Stimulated activated naive CD4-positive, alpha-beta T cell (primary cell): ENCODE measurements around the gene CYP27B1.

ENCODE experiments used
- DNase-seq, 6 experiments: peaks; one replicate each; lab custom pipeline; 2025; lab: John Stamatoyannopoulos, UW

Gene CYP27B1

GRCh38 chr12:57765698-57766463, 997 bp downstream of the CYP27B1 start:
- DNase-seq: no peak

- DNase-seq: peak in 5 of 6 experiments; percentile 23 to 64 (median 41)
Measured at GRCh38 chr12:57765003-57765697, 1.7 kb downstream of the CYP27B1 start.

DNA sequence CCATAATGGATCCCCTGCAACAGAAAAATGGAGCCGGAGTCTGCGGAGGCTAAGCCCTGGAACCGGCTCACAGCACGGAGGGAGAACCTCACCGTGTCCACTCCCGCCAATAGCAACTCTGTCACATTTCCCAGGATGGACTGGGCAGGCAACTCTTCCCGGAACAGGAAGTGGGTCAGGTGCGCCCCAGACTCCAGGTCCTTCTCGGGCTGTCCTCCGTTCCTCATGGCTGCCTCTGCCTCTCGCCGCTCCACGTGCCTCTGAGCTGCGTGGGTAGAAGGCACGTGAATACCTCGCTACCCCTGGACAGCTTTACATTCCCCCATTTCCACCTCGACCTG, 2.2 kb downstream of the CYP27B1 start:
- no peak for DNase-seq

GRCh38 chr12:57763881-57764661, 2.8 kb downstream of the CYP27B1 start:
- no peak for DNase-seq

- DNase-seq: no peak
Measured at GRCh38 chr12:57762463-57762862, 4.4 kb downstream of the CYP27B1 start.

DNA sequence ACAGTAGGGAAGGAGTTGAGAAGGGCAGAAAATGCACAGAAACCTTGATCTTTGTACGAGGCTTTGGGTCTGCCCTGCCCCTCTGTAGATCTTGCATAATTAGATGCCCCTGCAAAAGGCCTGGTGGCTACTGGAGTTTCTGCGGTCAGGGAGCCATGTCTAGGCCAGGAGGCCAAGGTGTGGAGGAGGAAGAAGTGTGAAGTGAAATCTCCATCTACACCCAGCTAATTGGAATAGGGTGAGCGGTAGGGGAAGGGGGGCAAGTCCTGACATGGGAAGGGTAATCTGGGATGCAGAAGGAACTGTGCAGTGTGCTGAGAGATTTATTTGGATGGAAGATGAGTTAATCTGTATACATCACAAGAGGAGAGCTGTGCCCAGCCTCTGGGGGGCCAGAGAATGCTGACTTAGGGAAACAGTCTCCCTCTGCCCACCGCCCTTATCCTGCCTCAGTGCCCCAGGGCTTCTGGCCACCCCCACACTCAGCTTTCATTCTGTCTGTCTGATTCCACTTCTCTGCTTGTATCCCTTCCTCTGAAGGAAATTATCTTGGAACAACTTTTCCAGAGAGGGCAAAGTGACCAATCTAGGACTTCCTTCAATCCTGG, 5.4 kb downstream of the CYP27B1 start:
- DNase-seq: no peak

- DNase-seq: no peak
Measured at GRCh38 chr12:57760347-57760982, 6.4 kb downstream of the CYP27B1 start.

GRCh38 chr12:57759360-57759980, 7.4 kb downstream of the CYP27B1 start:
- peak in 3 of 6 experiments; percentile 38 to 52 (median 44) for DNase-seq

- DNase-seq: no peak
Measured at GRCh38 chr12:57758552-57759359, 8.1 kb downstream of the CYP27B1 start.

GRCh38 chr12:57757771-57758170, 9.1 kb downstream of the CYP27B1 start:
- DNase-seq: no peak

- peak; percentile 43 to 77 (median 53) for DNase-seq
Measured at GRCh38 chr12:57756406-57757341, 10.2 kb downstream of the CYP27B1 start.

DNA sequence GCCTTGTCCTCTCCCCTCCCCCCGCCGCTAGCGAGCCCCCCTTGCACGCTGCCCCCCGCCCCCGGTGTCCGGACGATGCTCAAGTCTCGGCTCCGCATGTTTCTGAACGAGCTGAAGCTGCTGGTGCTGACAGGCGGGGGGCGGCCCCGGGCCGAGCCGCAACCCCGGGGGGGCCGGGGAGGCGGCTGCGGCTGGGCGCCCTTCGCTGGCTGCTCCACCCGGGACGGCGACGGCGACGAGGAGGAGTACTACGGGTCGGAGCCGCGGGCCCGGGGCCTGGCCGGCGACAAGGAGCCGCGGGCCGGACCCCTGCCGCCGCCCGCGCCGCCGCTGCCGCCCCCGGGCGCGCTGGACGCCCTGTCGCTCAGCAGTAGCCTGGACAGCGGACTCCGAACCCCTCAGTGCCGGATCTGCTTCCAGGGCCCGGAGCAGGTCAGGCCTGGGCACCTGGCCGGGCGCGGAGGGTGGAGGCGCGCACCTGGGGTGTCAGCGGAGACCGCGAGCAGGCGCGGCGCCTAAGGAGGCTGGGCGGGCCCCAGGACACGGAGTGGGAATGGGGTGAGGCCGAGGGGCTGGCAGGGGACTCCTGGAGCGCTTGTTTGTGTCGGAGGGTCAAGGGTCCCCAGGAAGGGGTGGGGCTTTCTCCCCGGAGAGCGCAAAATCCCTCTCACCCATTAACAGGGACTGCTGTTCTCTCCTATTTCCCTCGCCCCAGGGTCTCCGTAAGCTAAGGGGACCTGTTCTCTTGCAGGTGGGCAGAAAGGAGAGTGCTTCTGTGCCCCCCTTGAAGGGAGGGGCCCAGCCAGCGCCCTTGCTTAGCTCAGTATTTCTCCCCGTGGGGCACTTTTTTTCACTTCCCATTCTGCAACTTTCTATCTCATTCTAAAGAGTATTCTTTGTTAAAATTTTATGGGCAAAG, 11.2 kb downstream of the CYP27B1 start:
- DNase-seq: peak in 5 of 6 experiments; percentile 19 to 53 (median 38)

GRCh38 chr12:57755194-57755453, 11.8 kb downstream of the CYP27B1 start:
- DNase-seq: no peak

- peak; percentile 75 to 88 (median 80) for DNase-seq
Measured at GRCh38 chr12:57754411-57755193, 12.3 kb downstream of the CYP27B1 start, which contains the start of gene MARCHF9. MARCHF9 (plus strand) TSS chr12:57755103; CDS start chr12:57755529, 426 bp downstream.

DNA sequence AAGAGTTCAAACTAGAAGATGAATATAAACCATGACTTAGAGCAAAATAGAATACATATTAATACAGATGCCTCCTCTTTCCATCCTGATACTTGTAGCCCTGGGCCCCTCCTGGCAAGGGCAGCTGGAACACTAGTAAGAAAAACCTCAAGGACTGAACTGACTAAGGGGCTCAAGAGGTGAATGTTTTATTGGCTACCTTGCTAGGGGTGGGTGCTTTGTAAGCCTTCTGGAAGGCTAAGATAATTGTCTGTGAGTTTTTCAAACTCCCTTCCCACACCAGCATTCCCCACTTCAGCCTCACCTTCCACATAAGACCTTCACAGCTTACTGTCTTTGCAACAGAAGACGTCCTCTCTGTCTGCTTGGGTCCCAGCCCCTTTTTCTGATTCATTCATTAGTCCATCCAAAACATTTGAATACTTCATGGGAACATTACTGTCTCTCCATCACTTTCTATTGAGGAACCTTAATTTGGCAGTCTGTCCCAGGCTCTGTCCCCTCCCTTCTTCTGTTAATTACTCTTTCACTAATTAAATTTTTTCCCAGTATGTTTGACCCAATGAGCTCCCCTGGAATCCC, 13.0 kb downstream of the CYP27B1 start:
- no peak for DNase-seq

DNA sequence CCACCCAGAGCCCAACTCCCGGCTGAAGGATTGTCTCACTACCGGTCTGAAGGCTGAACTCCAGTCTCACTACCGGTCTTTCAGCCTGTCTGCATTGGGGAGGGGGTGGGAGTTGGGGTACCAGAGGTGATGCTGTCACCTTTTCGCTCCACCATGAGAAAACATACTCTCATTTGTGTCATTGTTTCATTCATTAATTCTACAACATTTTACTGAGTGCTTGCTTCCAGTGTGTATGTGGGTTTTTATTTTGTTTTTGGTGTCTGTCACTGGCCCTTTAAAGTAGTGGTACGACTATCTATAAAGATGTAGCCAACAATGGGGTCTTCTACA, 14.2 kb downstream of the CYP27B1 start:
- no peak for DNase-seq
